ENCODE measurements around the gene SCFD2.

- TF ChIP-seq YY1 (IDR thresholded peaks at IDR 0.05; ENCODE audit: insufficient read depth, insufficient read length) (no peak), ZNF274 (IDR thresholded peaks at IDR 0.05; ENCODE audit: low read depth, low read length) (no peak), SUZ12 (IDR thresholded peaks at IDR 0.05; ENCODE audit: extremely low read depth, insufficient read depth, insufficient read length) (no peak)
Measured at GRCh38 chr4:52860361-52860760, 505.5 kb downstream of the SCFD2 start.
